Thyroid gland (tissue), 4 donors: ENCODE measurements around the gene PPHLN1. TPM values are rescaled to one million over a fixed set of nuclear protein-coding genes. Genes with fewer than 3 reads are reported as not detected.
"Not testable (repeated sequence)": the region's sequence is repeated elsewhere in the genome, so short reads cannot be mapped to it uniquely, and the experiment has no call there.

Source experiments
- DNase-seq, 2 donors: peaks; one replicate each; pipeline ENCODE4 v3.0.0-alpha.2; 2019
- H3K27ac ChIP-seq, 3 donors: fragments of 200-600 bp; sonication (generic); 1 replicate in 2 of 3; 2 replicates in 1 of 3; pipeline ENCODE4 v1.5.1; 2016 to 2019; ENCODE audit warnings: mild to moderate bottlenecking in 1 of 3, moderate library complexity in 1 of 3
- H3K27me3 ChIP-seq: fragments of 200-600 bp; sonication (generic); one replicate; pipeline ENCODE4 v1.5.1; 2019
- H3K36me3 ChIP-seq, 2 donors: fragments of 200-600 bp; sonication (generic); one replicate each; pipeline ENCODE4 v1.5.1; 2016 to 2019
- H3K4me1 ChIP-seq, 2 donors: fragments of 200-600 bp; sonication (generic); one replicate each; pipeline ENCODE4 v1.5.1; 2017 to 2019
- H3K4me3 ChIP-seq, 3 donors: fragments of 200-600 bp; sonication (generic); replicated peaks in 1 of 3; 1 replicate in 2 of 3; 2 replicates in 1 of 3; pipeline ENCODE4 v1.5.1; 2016; ENCODE audit warnings: mild to moderate bottlenecking in 1 of 3
- H3K9me3 ChIP-seq: fragments of 200-600 bp; sonication (generic); one replicate; pipeline ENCODE4 v1.5.1; 2017
- CTCF ChIP-seq, 6 experiments: fragments of 200-600 bp in 3 of 6; fragments of 450-650 bp in 3 of 6; sonication (generic) in 3 of 6; IDR thresholded peaks; one replicate each; pipeline ENCODE4 v1.5.1; 2016 to 2019; ENCODE audit warnings: antibody characterized with exemption in 6 of 6, mild to moderate bottlenecking in 2 of 6, inconsistent platforms in 1 of 6, moderate library complexity in 1 of 6
- POLR2A ChIP-seq, 2 donors: fragments of 450-650 bp; IDR thresholded peaks; one replicate each; pipeline ENCODE4 v1.6.1; 2017; ENCODE audit warnings: antibody characterized with exemption in 2 of 2, mild to moderate bottlenecking in 2 of 2, moderate library complexity in 1 of 2
- whole genome bisulfite sequencing, 2 donors: methylation state at CpG; one replicate each; pipeline ENCODE4 v1.1.5; 2017; 5-methylcytosine and 5-hydroxymethylcytosine counted together
- intact Hi-C: fragments of 100-400 bp; cut with DNase I; formaldehyde crosslinking; loops from one replicate; pipeline ENCODE4 v1.15.1; 2023
- total RNA-seq, 4 donors: library from RNA; depleted of rRNA; stranded (reverse); fragments of >200 nt; gene quantifications; one replicate each; pipeline ENCODE4 v1.2.3, GENCODE V29; 2016

Gene PPHLN1
- total RNA-seq, 4 donors from 2014 or later, result 57.9 to 91.3 (median 66.3) TPM

DNA sequence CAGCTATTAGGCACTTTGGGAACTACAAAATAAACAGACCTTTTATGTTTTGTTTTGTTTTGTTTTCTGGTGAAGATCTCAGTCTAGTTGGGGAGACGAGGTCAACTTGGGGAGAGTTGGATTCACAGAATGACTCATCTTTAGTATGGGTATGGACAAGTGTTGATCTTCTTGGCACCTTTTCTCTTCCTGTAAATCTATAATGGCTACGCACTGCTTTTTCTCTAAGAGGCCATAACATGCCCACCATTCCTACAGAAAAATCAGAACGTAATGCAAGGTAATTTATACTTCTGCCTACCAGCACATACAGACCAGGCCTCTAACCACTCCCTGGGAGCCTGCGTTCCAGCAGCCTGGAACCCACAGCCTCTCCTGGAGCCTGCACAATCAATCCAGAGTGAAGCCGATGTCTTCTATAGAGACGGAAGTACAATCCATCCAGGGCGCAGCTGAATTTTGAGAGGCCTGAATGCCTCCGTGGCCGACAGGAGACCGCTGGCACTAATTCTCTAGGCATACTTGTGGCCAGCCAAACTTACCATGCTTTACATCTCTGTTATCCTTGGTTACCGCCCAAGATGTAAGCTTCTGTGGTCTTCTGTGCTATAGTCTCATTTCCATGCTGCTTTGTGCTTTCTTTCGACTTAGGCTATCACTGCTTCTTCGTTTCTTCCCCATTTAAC is 717 bp downstream of the PPHLN1 start:
- no peaks in the 10 kb centered on the region for H3K27me3 ChIP-seq
- no peaks in the 10 kb centered on the region for H3K9me3 ChIP-seq
- TF ChIP-seq CTCF (IDR thresholded peaks at IDR 0.05) (no peak), POLR2A (IDR thresholded peaks at IDR 0.05) (no peak)
- H3K36me3 ChIP-seq, result peaks cover 0 to 5% of the 10 kb centered on the region in 2 donors
- DNase-seq, result peak in 1 of 2 donors; percentile 3
- intact Hi-C loops, result loop anchor here (5.0 kb wide), 1 partner anchor 89 kb away; the partner anchor contains the start of gene YAF2
- WGBS, 2 donors, result 7 to 12% methylated on average over 12 to 13 of the region's 13 CpGs
- H3K27ac ChIP-seq, result peak overlapping the region; percentile 77 to 93 (median 86)
- H3K4me3 ChIP-seq, result peak overlapping the region; percentile 58 to 87 (median 61)
- peaks cover 15 to 18% of the 10 kb centered on the region in 2 donors for H3K4me1 ChIP-seq

- no peaks in the 10 kb centered on the region for H3K9me3 ChIP-seq
- H3K36me3 ChIP-seq, result peaks cover 0 to 2% of the 10 kb centered on the region in 2 donors
- peaks cover 15 to 18% of the 10 kb centered on the region in 2 donors for H3K4me1 ChIP-seq
- no peak for DNase-seq
- H3K27me3 ChIP-seq, result no peaks in the 10 kb centered on the region
- 64 to 67% methylated on average over 2 of the region's 2 CpGs for WGBS, 2 donors
- no peak overlapping the region for H3K27ac ChIP-seq
- TF ChIP-seq CTCF (IDR thresholded peaks at IDR 0.05), result no peak
- intact Hi-C loops, result loop anchor here (5.0 kb wide), 1 partner anchor 90 kb away; the partner anchor contains the start of gene YAF2
- H3K4me3 ChIP-seq, result peak overlapping the region in 1 of 3 donors; percentile 61
These were observed 1.2 kb downstream of the PPHLN1 start for GRCh38 chr12:42327227-42327590.

DNA sequence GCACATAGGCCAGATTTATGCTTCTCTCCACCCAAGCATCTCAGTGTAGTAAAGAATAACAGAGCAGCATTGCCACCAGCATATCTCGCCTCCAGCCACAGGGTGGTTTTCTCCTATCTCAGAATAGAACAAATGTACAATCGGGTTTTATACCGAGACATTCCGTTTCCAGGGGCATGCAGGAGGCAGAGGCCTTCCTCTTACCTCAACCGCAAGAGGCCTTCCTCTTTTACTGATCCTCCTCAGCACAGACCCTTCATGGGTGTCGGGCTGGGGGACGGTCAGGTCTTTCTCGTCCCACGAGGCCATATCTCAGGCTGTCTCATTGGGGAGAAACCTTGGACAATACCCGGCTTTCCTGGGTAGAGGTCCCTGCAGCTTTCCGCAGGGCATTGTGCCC is 4.1 kb downstream of the PPHLN1 start:
- not testable (repeated sequence) for H3K9me3 ChIP-seq, DNase-seq, H3K27me3 ChIP-seq, H3K27ac ChIP-seq, H3K4me3 ChIP-seq, H3K36me3 ChIP-seq
- peaks cover 15 to 16% of the 10 kb centered on the region in 2 donors for H3K4me1 ChIP-seq
- intact Hi-C loops, result loop anchor here (5.0 kb wide), 1 partner anchor 198 kb away; no protein-coding TSS in a partner anchor
- WGBS, 2 donors, result 94 to 95% methylated on average over 10 to 11 of the region's 11 CpGs

- peak; percentile 14 to 19 for DNase-seq
- intact Hi-C loops, result loop anchor here (5.0 kb wide), 1 partner anchor 200 kb away; no protein-coding TSS in a partner anchor
These were observed 6.6 kb downstream of the PPHLN1 start for GRCh38 chr12:42332301-42333285.

More at GRCh38 chr12:42332301-42333285, 6.6 kb downstream of the PPHLN1 start:
- H3K27ac ChIP-seq, result no peak overlapping the region
- H3K36me3 ChIP-seq, result peaks cover 0 to 6% of the 10 kb centered on the region in 2 donors
- no peak overlapping the region for H3K4me3 ChIP-seq
- 48 to 60% methylated on average over 4 of the region's 4 CpGs for WGBS, 2 donors
- H3K27me3 ChIP-seq, result no peaks in the 10 kb centered on the region
- no peaks in the 10 kb centered on the region for H3K9me3 ChIP-seq
- TF ChIP-seq CTCF (IDR thresholded peaks at IDR 0.05) (peak; percentile 39 to 80 (median 66)), POLR2A (IDR thresholded peaks at IDR 0.05) (no peak)
- peaks cover 5% of the 10 kb centered on the region in 2 donors for H3K4me1 ChIP-seq
